Breast epithelium (tissue), 3 donors: Measurements from ENCODE around the gene CRYGD.

Experiments
- CTCF ChIP-seq, 3 donors: fragments of 450-650 bp; IDR thresholded peaks; one replicate each; pipeline ENCODE4 v1.5.1; 2016 to 2017; ENCODE audit warnings: antibody characterized with exemption in 3 of 3, mild to moderate bottlenecking in 3 of 3, moderate library complexity in 3 of 3
- POLR2A ChIP-seq: fragments of 450-650 bp; IDR thresholded peaks from one replicate; pipeline ENCODE4 v1.6.1; 2016; ENCODE audit warnings: antibody characterized with exemption, mild to moderate bottlenecking, moderate library complexity

- TF ChIP-seq CTCF (IDR thresholded peaks at IDR 0.05) (no peak), POLR2A (no peak)
Observed at GRCh38 chr2:208083807-208084206, 40.5 kb downstream of the CRYGD start.
